Inflammatory macrophage treated with lipopolysaccharide for 1 hour (primary cell): ENCODE measurements around the gene UGT1A7.
"Not testable (repeated sequence)": the region's sequence is repeated elsewhere in the genome, so short reads cannot be mapped to it uniquely, and the experiment has no call there.

ENCODE experiments used
- DNase-seq, 2 donors: peaks; one replicate each; pipeline ENCODE4 v3.0.0-alpha.2; 2020 to 2022

UGT1A7 gene

GRCh38 chr2:233681521-233682099 lies at the start of gene UGT1A7:
Gene UGT1A7, plus strand, starts transcription at chr2:233681901. Its CDS starts 37 bp downstream, at chr2:233681938.
- no peak for DNase-seq

- DNase-seq, result not testable (repeated sequence)
Measured at GRCh38 chr2:233636306-233636705, 45.4 kb upstream of the UGT1A7 start, which contains the start of gene UGT1A10. Gene UGT1A10, plus strand, starts transcription at chr2:233636448. Its CDS starts 75 bp downstream, at chr2:233636523.

GRCh38 chr2:233638836-233639235 lies 42.9 kb upstream of the UGT1A7 start:
- DNase-seq, result no peak

GRCh38 chr2:233639860-233640259 lies 41.8 kb upstream of the UGT1A7 start:
- DNase-seq, result no peak

GRCh38 chr2:233643128-233643527 lies 38.6 kb upstream of the UGT1A7 start:
- no peak for DNase-seq

GRCh38 chr2:233646033-233646432 lies 35.7 kb upstream of the UGT1A7 start:
- not testable (repeated sequence) for DNase-seq

GRCh38 chr2:233650981-233651380 lies 30.7 kb upstream of the UGT1A7 start:
- no peak for DNase-seq

GRCh38 chr2:233651430-233651829 lies 30.3 kb upstream of the UGT1A7 start:
- no peak for DNase-seq

- DNase-seq, result no peak
Measured at GRCh38 chr2:233654501-233654900, 27.2 kb upstream of the UGT1A7 start.

- no peak for DNase-seq
Measured at GRCh38 chr2:233655043-233655442, 26.7 kb upstream of the UGT1A7 start.

- not testable (repeated sequence) for DNase-seq
Measured at GRCh38 chr2:233655943-233656342, 25.8 kb upstream of the UGT1A7 start.

- DNase-seq, result no peak
Measured at GRCh38 chr2:233656443-233656842, 25.3 kb upstream of the UGT1A7 start.

GRCh38 chr2:233658610-233659009 lies 23.1 kb upstream of the UGT1A7 start:
- DNase-seq, result no peak

GRCh38 chr2:233663911-233664310 lies 17.8 kb upstream of the UGT1A7 start:
- DNase-seq, result no peak

- no peak for DNase-seq
Measured at GRCh38 chr2:233668605-233669260, 13.0 kb upstream of the UGT1A7 start.

- no peak for DNase-seq
Measured at GRCh38 chr2:233671290-233672161, 10.2 kb upstream of the UGT1A7 start, which contains the start of gene UGT1A9. Gene UGT1A9, plus strand, starts transcription at chr2:233671898. Its CDS starts 37 bp downstream, at chr2:233671935.

- no peak for DNase-seq
Measured at GRCh38 chr2:233672886-233673285, 8.8 kb upstream of the UGT1A7 start.

GRCh38 chr2:233673896-233674295 lies 7.8 kb upstream of the UGT1A7 start:
- DNase-seq, result no peak

GRCh38 chr2:233674314-233674713 lies 7.4 kb upstream of the UGT1A7 start:
- no peak for DNase-seq

- DNase-seq, result no peak
Measured at GRCh38 chr2:233674995-233675394, 6.7 kb upstream of the UGT1A7 start.

GRCh38 chr2:233676046-233676445 lies 5.7 kb upstream of the UGT1A7 start:
- DNase-seq, result no peak

GRCh38 chr2:233679196-233679595 lies 2.5 kb upstream of the UGT1A7 start:
- DNase-seq, result no peak

GRCh38 chr2:233680361-233681045 lies 1.2 kb upstream of the UGT1A7 start:
- peak; percentile 3 to 9 for DNase-seq
